WTC11 (cell line): ENCODE measurements around the gene ALG14.

Experiments used
- CTCF ChIP-seq: fragments of 200-600 bp; IDR thresholded peaks from 2 replicates; pipeline ENCODE4 v1.8.0; 2022; ENCODE audit warnings: antibody characterized with exemption
- PREB ChIP-seq: sonication (generic); formaldehyde crosslinking; IDR thresholded peaks from 2 replicates; pipeline ENCODE4 v1.8.1; 2022; ENCODE audit warnings: mild to moderate bottlenecking, missing genetic modification reagents, moderate library complexity, borderline replicate concordance
- TEAD4 ChIP-seq: sonication (generic); formaldehyde crosslinking; IDR thresholded peaks from 2 replicates; pipeline ENCODE4 v1.8.0; 2022; ENCODE audit warnings: mild to moderate bottlenecking, missing genetic modification reagents

- TF ChIP-seq PREB (CRISPR knock-in tag) (no peak), TEAD4 (CRISPR knock-in tag) (no peak), CTCF (no peak)
Measured at GRCh38 chr1:95034506-95034905, 38.2 kb downstream of the ALG14 start.
